ENCODE data around the gene KIAA1328. TPM values are rescaled to one million over a fixed set of nuclear protein-coding genes. Genes with fewer than 3 reads are reported as not detected.

The KIAA1328 gene
- polyA plus RNA-seq, 1 of the 3 experiments (the other 2 are of a cell fraction) = 2.6 TPM

GRCh38 chr18:37272226-37272625 lies 443.3 kb downstream of the KIAA1328 start:
- H3F3A ChIP-seq (replicated peaks; ENCODE audit: insufficient read depth) = no peaks in the 10 kb centered on the region
- DNase-seq = no peak
- ChIA-PET CTCF (no interaction called here), POLR2A (no interaction called here)
- no peak for TF ChIP-seq CHD2 (IDR thresholded peaks at IDR 0.05; ENCODE audit: low read length, partially characterized antibody)
- no peak for TF ChIP-seq POLR2AphosphoS5 (IDR thresholded peaks at IDR 0.05; ENCODE audit: low read depth, low read length)
- H3K4me3 ChIP-seq (ENCODE audit: low read depth in 2 of 2, low read length in 1 of 2) = no peak overlapping the region
- WGBS (ENCODE audit: low lambda C conversion rate) = 28% methylated on average over 2 of the region's 2 CpGs
- no peaks in the 10 kb centered on the region for H3K79me2 ChIP-seq (ENCODE audit: insufficient read depth)
- H2AFZ ChIP-seq (ENCODE audit: low read depth) = no peak overlapping the region
- H3K27me3 ChIP-seq (ENCODE audit: insufficient read depth) = no peaks in the 10 kb centered on the region
- no peak overlapping the region for H3K27ac ChIP-seq (ENCODE audit: low read depth in 2 of 2, low read length in 1 of 2)
- no peaks in the 10 kb centered on the region for H3K9me3 ChIP-seq
- H3K4me2 ChIP-seq = no peak overlapping the region
- H3K4me1 ChIP-seq (ENCODE audit: control insufficient read depth in 1 of 2, insufficient read depth in 2 of 2, low read depth in 1 of 2, low read length in 1 of 2) = no peaks in the 10 kb centered on the region; a peak in 1 of 4 replicates
- H3K9ac ChIP-seq = no peak overlapping the region
- H3K36me3 ChIP-seq (replicated peaks in 1 of 2; ENCODE audit: control insufficient read depth in 1 of 2, insufficient read depth in 2 of 2, low read length in 1 of 2) = no peaks in the 10 kb centered on the region
- H3K9me2 ChIP-seq = no peaks in the 10 kb centered on the region
- H4K20me1 ChIP-seq (ENCODE audit: insufficient read depth) = no peaks in the 10 kb centered on the region

GRCh38 chr18:37272841-37273240 lies 443.9 kb downstream of the KIAA1328 start:
- POLR2A ChIA-PET = no interaction called here
- Histone ChIP-seq H3K9me2 (no peaks in the 10 kb centered on the region), H3K36me3 (replicated peaks in 1 of 2; ENCODE audit: control insufficient read depth in 1 of 2, insufficient read depth in 2 of 2, low read length in 1 of 2) (no peaks in the 10 kb centered on the region), H3K9me3 (no peaks in the 10 kb centered on the region), H3F3A (replicated peaks; ENCODE audit: insufficient read depth) (no peaks in the 10 kb centered on the region), H3K27ac (ENCODE audit: low read depth in 2 of 2, low read length in 1 of 2) (no peak overlapping the region), H3K9ac (no peak overlapping the region), H4K20me1 (ENCODE audit: insufficient read depth) (no peaks in the 10 kb centered on the region), H3K4me3 (ENCODE audit: low read depth in 2 of 2, low read length in 1 of 2) (no peak overlapping the region), H3K79me2 (ENCODE audit: insufficient read depth) (no peaks in the 10 kb centered on the region), H3K4me1 (ENCODE audit: control insufficient read depth in 1 of 2, insufficient read depth in 2 of 2, low read depth in 1 of 2, low read length in 1 of 2) (no peaks in the 10 kb centered on the region; a peak in 1 of 4 replicates), H2AFZ (ENCODE audit: low read depth) (no peak overlapping the region), H3K27me3 (ENCODE audit: insufficient read depth) (no peaks in the 10 kb centered on the region), H3K4me2 (no peak overlapping the region)
- no peak for TF ChIP-seq MXI1 (IDR thresholded peaks at IDR 0.05; ENCODE audit: low read depth, low read length)
- no peak for TF ChIP-seq PBX3 (IDR thresholded peaks at IDR 0.05)
- no peak for TF ChIP-seq ZBTB33 (IDR thresholded peaks at IDR 0.05; ENCODE audit: borderline replicate concordance, low read depth)
- no peak for TF ChIP-seq GATA2 (CRISPR knock-in tag; IDR thresholded peaks at IDR 0.05)
- TF ChIP-seq, protein P1, sequence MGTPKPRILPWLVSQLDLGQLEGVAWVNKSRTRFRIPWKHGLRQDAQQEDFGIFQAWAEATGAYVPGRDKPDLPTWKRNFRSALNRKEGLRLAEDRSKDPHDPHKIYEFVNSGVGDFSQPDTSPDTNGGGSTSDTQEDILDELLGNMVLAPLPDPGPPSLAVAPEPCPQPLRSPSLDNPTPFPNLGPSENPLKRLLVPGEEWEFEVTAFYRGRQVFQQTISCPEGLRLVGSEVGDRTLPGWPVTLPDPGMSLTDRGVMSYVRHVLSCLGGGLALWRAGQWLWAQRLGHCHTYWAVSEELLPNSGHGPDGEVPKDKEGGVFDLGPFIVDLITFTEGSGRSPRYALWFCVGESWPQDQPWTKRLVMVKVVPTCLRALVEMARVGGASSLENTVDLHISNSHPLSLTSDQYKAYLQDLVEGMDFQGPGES (IDR thresholded peaks at IDR 0.05; ENCODE audit: low read depth, low read length) = no peak
- TF ChIP-seq RCOR1 (IDR thresholded peaks at IDR 0.05; ENCODE audit: low read length) = no peak
- TF ChIP-seq ELF1 (IDR thresholded peaks at IDR 0.05) = no peak
- TF ChIP-seq, protein P2, sequence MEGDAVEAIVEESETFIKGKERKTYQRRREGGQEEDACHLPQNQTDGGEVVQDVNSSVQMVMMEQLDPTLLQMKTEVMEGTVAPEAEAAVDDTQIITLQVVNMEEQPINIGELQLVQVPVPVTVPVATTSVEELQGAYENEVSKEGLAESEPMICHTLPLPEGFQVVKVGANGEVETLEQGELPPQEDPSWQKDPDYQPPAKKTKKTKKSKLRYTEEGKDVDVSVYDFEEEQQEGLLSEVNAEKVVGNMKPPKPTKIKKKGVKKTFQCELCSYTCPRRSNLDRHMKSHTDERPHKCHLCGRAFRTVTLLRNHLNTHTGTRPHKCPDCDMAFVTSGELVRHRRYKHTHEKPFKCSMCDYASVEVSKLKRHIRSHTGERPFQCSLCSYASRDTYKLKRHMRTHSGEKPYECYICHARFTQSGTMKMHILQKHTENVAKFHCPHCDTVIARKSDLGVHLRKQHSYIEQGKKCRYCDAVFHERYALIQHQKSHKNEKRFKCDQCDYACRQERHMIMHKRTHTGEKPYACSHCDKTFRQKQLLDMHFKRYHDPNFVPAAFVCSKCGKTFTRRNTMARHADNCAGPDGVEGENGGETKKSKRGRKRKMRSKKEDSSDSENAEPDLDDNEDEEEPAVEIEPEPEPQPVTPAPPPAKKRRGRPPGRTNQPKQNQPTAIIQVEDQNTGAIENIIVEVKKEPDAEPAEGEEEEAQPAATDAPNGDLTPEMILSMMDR (IDR thresholded peaks at IDR 0.05) = no peak
- no peak for TF ChIP-seq EP300 (IDR thresholded peaks at IDR 0.05; ENCODE audit: borderline replicate concordance in 1 of 2, low read depth in 1 of 2, low read length in 1 of 2)
- no peak for TF ChIP-seq GABPA (IDR thresholded peaks at IDR 0.05; ENCODE audit: low read depth)
- CTCF ChIA-PET = no interaction called here
- DNase-seq = no peak
- WGBS (ENCODE audit: low lambda C conversion rate) = 37% methylated on average over 7 of the region's 16 CpGs

Data from SK-N-SH (cell line).